ENCODE data around the gene OGFOD3.

Gene OGFOD3

GRCh38 chr17:82386881-82387704, 31.3 kb downstream of the OGFOD3 start:
- no peak overlapping the region for H3K27ac ChIP-seq
- TF ChIP-seq ZFX (IDR thresholded peaks at IDR 0.05), result no peak
- TF ChIP-seq CTCF (conservative IDR thresholded peaks at IDR 0.05), result no peak

GRCh38 chr17:82386255-82386831, 32.0 kb downstream of the OGFOD3 start:
- H3K27ac ChIP-seq, result no peak overlapping the region
- TF ChIP-seq ZFX (IDR thresholded peaks at IDR 0.05) (no peak), CTCF (conservative IDR thresholded peaks at IDR 0.05) (no peak)

GRCh38 chr17:82385559-82386254, 32.7 kb downstream of the OGFOD3 start:
- no peak for TF ChIP-seq ZFX (IDR thresholded peaks at IDR 0.05)
- no peak for TF ChIP-seq CTCF (conservative IDR thresholded peaks at IDR 0.05)
- H3K27ac ChIP-seq, result peak overlapping the region; percentile 62

GRCh38 chr17:82384730-82385481, 33.5 kb downstream of the OGFOD3 start:
- TF ChIP-seq CTCF (conservative IDR thresholded peaks at IDR 0.05), result no peak; the same call in 1 of the 2 replicates
- no peak for TF ChIP-seq ZFX (IDR thresholded peaks at IDR 0.05)
- peak overlapping the region; percentile 62 for H3K27ac ChIP-seq

- no peak for TF ChIP-seq ZFX (IDR thresholded peaks at IDR 0.05)
- TF ChIP-seq CTCF (conservative IDR thresholded peaks at IDR 0.05), result no peak
- peak overlapping the region; percentile 62 for H3K27ac ChIP-seq
Measured at GRCh38 chr17:82384051-82384729, 34.2 kb downstream of the OGFOD3 start.

- peak overlapping the region; percentile 62; the same call in 1 of the 2 replicates for H3K27ac ChIP-seq
- TF ChIP-seq CTCF (conservative IDR thresholded peaks at IDR 0.05) (no peak), ZFX (IDR thresholded peaks at IDR 0.05) (no peak)
Measured at GRCh38 chr17:82383411-82383810, 35.0 kb downstream of the OGFOD3 start.

Measured in C4-2B (cell line).